H1 (cell line): ENCODE measurements around the gene MEF2D.

Experiments
- BACH1 ChIP-seq: IDR thresholded peaks from 2 replicates; pipeline ENCODE4 v1.6.1; 2012; ENCODE audit warnings: low read length, improper control_type of control experiment
- CBX8 ChIP-seq: fragments of 300-800, 300-1000 bp; sonication (generic); IDR thresholded peaks from 2 replicates; pipeline ENCODE4 v1.7.1; 2016; ENCODE audit warnings: low read depth, low read length, borderline replicate concordance
- EZH2 ChIP-seq: fragments of 200-600 bp; sonication (generic); IDR thresholded peaks from 2 replicates; pipeline ENCODE4 v1.7.1; 2012; ENCODE audit warnings: low read depth, mild to moderate bottlenecking, moderate library complexity, low read length, inconsistent platforms; ENCODE audit not compliant: severe bottlenecking
- NRF1 ChIP-seq: IDR thresholded peaks from 2 replicates; pipeline ENCODE4 v1.6.1; 2011; ENCODE audit warnings: mild to moderate bottlenecking, low read depth, low read length, improper control_type of control experiment
- PHF8 ChIP-seq: fragments of 200-600 bp; sonication (generic); conservative IDR thresholded peaks from 2 replicates; pipeline ENCODE4 v1.7.1; 2012; ENCODE audit warnings: low read depth, mild to moderate bottlenecking, inconsistent platforms, low read length, moderate library complexity
- POLR2A ChIP-seq, 2 experiments: IDR thresholded peaks; 1 replicate in 1 of 2; 2 replicates in 1 of 2; pipeline ENCODE4 v1.6.1; 2011; ENCODE audit warnings: low read depth in 2 of 2, low read length in 2 of 2, mild to moderate bottlenecking in 2 of 2; ENCODE audit errors: control extremely low read depth in 1 of 2
- POLR2AphosphoS5 ChIP-seq: IDR thresholded peaks from 2 replicates; pipeline ENCODE4 v1.6.1; 2011; ENCODE audit warnings: low read depth, low read length
- SRF ChIP-seq: IDR thresholded peaks from 2 replicates; pipeline ENCODE4 v1.6.1; 2011; ENCODE audit warnings: mild to moderate bottlenecking, low read depth, low read length, moderate library complexity
- TCF12 ChIP-seq: IDR thresholded peaks from 2 replicates; pipeline ENCODE4 v1.6.1; 2011; ENCODE audit warnings: low read depth, mild to moderate bottlenecking, low read length
- TEAD4 ChIP-seq: IDR thresholded peaks from 2 replicates; pipeline ENCODE4 v1.6.1; 2012; ENCODE audit warnings: low read depth, low read length, inconsistent platforms, mixed read lengths
- TF ChIP-seq, protein P1 (sequence below), 3 experiments: IDR thresholded peaks; 1 replicate in 2 of 3; 2 replicates in 1 of 3; pipeline versions ENCODE4 v1.5.1 to v1.6.1; 2011; ENCODE audit warnings: low read length in 3 of 3, mild to moderate bottlenecking in 3 of 3, inconsistent platforms in 2 of 3, low read depth in 1 of 3, moderate library complexity in 1 of 3; ENCODE audit not compliant: insufficient read depth in 1 of 3; ENCODE audit errors: control extremely low read depth in 1 of 3
- TF ChIP-seq, protein P2 (sequence below): IDR thresholded peaks from 2 replicates; pipeline ENCODE4 v1.6.1; 2012; ENCODE audit warnings: low read length, inconsistent platforms
- TF ChIP-seq, protein P3 (sequence below): IDR thresholded peaks from 2 replicates; pipeline ENCODE4 v1.6.1; 2012; ENCODE audit warnings: inconsistent platforms

DNA sequence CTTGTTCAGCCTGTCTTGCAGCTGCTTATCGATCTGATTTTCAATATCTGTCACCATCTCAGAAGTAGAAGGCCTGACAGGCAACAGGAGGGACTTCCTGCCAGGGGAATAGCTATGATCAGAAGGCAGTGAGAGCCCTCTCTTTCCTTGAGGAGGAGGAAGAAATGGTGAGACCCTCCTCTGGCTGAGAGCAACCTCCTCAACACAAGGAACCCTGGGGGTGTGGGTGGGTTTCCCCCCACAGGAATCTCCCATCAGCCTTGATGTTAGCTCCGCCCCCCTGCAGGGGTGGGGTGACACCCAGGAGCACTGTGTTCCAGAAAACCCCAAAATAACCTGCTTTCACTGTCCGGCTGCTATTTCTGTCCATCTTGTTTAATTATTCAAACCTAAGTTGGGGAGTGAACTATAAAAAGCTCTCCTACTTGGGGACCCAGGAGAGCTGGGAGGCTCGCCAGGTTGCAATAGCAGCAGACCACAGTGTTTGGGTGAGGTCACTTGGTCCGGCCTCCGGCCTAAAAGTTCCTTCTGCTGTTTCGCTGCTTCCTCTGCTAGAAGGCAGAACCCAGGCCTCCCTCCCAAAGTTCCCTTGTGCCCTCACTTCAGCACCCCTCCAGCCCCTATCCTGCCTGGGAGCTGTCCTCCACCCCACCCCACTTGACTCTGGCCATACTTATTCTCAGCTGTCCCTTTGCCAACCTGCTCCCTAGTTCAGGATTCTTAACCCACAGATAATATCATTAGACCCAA is 7.8 kb upstream of the MEF2D start:
- TF ChIP-seq, protein P1, sequence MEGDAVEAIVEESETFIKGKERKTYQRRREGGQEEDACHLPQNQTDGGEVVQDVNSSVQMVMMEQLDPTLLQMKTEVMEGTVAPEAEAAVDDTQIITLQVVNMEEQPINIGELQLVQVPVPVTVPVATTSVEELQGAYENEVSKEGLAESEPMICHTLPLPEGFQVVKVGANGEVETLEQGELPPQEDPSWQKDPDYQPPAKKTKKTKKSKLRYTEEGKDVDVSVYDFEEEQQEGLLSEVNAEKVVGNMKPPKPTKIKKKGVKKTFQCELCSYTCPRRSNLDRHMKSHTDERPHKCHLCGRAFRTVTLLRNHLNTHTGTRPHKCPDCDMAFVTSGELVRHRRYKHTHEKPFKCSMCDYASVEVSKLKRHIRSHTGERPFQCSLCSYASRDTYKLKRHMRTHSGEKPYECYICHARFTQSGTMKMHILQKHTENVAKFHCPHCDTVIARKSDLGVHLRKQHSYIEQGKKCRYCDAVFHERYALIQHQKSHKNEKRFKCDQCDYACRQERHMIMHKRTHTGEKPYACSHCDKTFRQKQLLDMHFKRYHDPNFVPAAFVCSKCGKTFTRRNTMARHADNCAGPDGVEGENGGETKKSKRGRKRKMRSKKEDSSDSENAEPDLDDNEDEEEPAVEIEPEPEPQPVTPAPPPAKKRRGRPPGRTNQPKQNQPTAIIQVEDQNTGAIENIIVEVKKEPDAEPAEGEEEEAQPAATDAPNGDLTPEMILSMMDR (IDR thresholded peaks at IDR 0.05; ENCODE audit: control extremely low read depth in 1 of 3, insufficient read depth in 1 of 3, low read depth in 1 of 3, low read length in 3 of 3) = no peak
- TF ChIP-seq, protein P2, sequence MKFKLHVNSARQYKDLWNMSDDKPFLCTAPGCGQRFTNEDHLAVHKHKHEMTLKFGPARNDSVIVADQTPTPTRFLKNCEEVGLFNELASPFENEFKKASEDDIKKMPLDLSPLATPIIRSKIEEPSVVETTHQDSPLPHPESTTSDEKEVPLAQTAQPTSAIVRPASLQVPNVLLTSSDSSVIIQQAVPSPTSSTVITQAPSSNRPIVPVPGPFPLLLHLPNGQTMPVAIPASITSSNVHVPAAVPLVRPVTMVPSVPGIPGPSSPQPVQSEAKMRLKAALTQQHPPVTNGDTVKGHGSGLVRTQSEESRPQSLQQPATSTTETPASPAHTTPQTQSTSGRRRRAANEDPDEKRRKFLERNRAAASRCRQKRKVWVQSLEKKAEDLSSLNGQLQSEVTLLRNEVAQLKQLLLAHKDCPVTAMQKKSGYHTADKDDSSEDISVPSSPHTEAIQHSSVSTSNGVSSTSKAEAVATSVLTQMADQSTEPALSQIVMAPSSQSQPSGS = no peak
- TF ChIP-seq CBX8 = no peak
- TF ChIP-seq POLR2A (IDR thresholded peaks at IDR 0.05; ENCODE audit: control extremely low read depth in 1 of 2, low read depth in 2 of 2, low read length in 2 of 2) = no peak
- no peak for TF ChIP-seq POLR2AphosphoS5
- TF ChIP-seq TEAD4 = no peak
- TF ChIP-seq TCF12 = no peak
- no peak for TF ChIP-seq PHF8
- no peak for TF ChIP-seq EZH2
- TF ChIP-seq BACH1 = no peak
- TF ChIP-seq NRF1 = no peak
- TF ChIP-seq SRF = no peak
- TF ChIP-seq, protein P3, sequence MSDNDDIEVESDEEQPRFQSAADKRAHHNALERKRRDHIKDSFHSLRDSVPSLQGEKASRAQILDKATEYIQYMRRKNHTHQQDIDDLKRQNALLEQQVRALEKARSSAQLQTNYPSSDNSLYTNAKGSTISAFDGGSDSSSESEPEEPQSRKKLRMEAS = no peak
